Suprapubic skin (tissue), 3 donors: Measurements from ENCODE around the gene CERS6.

Source experiments
- CTCF ChIP-seq, 2 donors: fragments of 200-600 bp in 1 of 2; fragments of 450-650 bp in 1 of 2; sonication (generic) in 1 of 2; IDR thresholded peaks; one replicate each; pipeline ENCODE4 v1.5.1; 2016 to 2019; ENCODE audit warnings: antibody characterized with exemption in 2 of 2, mild to moderate bottlenecking in 1 of 2, moderate library complexity in 1 of 2
- POLR2A ChIP-seq, 2 donors: fragments of 450-650 bp; IDR thresholded peaks; one replicate each; pipeline ENCODE4 v1.6.1; 2017; ENCODE audit warnings: antibody characterized with exemption in 2 of 2, mild to moderate bottlenecking in 2 of 2, moderate library complexity in 2 of 2

GRCh38 chr2:168453404-168453803, 2.7 kb upstream of the CERS6 start:
- no peak for TF ChIP-seq CTCF (IDR thresholded peaks at IDR 0.05)
- TF ChIP-seq POLR2A (IDR thresholded peaks at IDR 0.05): no peak
